Heart left ventricle (tissue), 16 donors: ENCODE measurements around the gene SULT1C4. TPM values are rescaled to one million over a fixed set of nuclear protein-coding genes. Genes with fewer than 3 reads are reported as not detected.

Source experiments
- ATAC-seq, 4 donors: fragments of 200-7000 bp; cut with Tn5 transposase; one replicate each; pipeline ENCODE4 v1.9.1; 2020 to 2022; ENCODE audit warnings: moderate library complexity in 4 of 4, mild to moderate bottlenecking in 3 of 4, moderate number of reproducible peaks in 1 of 4
- DNase-seq, 5 donors: peaks; one replicate each; pipeline ENCODE4 v3.0.0-alpha.2; 2020
- H3K27ac ChIP-seq, 12 donors: fragments of 200-600 bp; sonication (generic) in 4 of 12; one replicate each; pipeline versions ENCODE4 v1.5.0 to v1.8.0; 2016 to 2022; ENCODE audit warnings: mild to moderate bottlenecking in 2 of 12
- H3K27me3 ChIP-seq, 9 donors: fragments of 200-600 bp; sonication (generic) in 2 of 9; one replicate each; pipeline versions ENCODE4 v1.5.1 to v1.8.0; 2016 to 2022; ENCODE audit warnings: mild to moderate bottlenecking in 3 of 9
- H3K36me3 ChIP-seq, 9 donors: fragments of 200-600 bp; sonication (generic) in 2 of 9; one replicate each; pipeline versions ENCODE4 v1.5.0 to v1.8.0; 2018 to 2022; ENCODE audit warnings: mild to moderate bottlenecking in 2 of 9
- H3K4me1 ChIP-seq, 12 donors: fragments of 200-600 bp; sonication (generic) in 4 of 12; one replicate each; pipeline versions ENCODE4 v1.5.0 to v1.8.0; 2016 to 2022; ENCODE audit warnings: mild to moderate bottlenecking in 3 of 12
- H3K4me3 ChIP-seq, 12 donors: fragments of 200-600 bp; sonication (generic) in 4 of 12; one replicate each; pipeline versions ENCODE4 v1.5.0 to v1.8.0; 2017 to 2022; ENCODE audit warnings: mild to moderate bottlenecking in 9 of 12, moderate library complexity in 4 of 12
- H3K9me3 ChIP-seq, 12 donors: fragments of 200-600 bp; sonication (generic) in 4 of 12; one replicate each; pipeline versions ENCODE4 v1.5.0 to v1.8.0; 2016 to 2022; ENCODE audit warnings: mild to moderate bottlenecking in 1 of 12
- CTCF ChIP-seq, 12 donors: fragments of 200-600 bp; sonication (generic) in 4 of 12; IDR thresholded peaks; one replicate each; pipeline versions ENCODE4 v1.5.0 to v1.8.0; 2018 to 2022; ENCODE audit warnings: antibody characterized with exemption in 12 of 12, mild to moderate bottlenecking in 5 of 12
- POLR2A ChIP-seq, 2 donors: fragments of 450-650 bp; IDR thresholded peaks; one replicate each; pipeline ENCODE4 v1.6.1; 2017; ENCODE audit warnings: antibody characterized with exemption in 2 of 2, mild to moderate bottlenecking in 2 of 2, moderate library complexity in 2 of 2
- WGBS, 4 donors: extraction: QIAGEN DNeasy Blood & Tissue Kit in 2 of 4; methylation state at CpG; one replicate each; pipeline versions ENCODE4 v1.1.5 to v1.1.7; 2013 to 2018; 5-methylcytosine and 5-hydroxymethylcytosine counted together
- intact Hi-C, 10 donors: fragments of 100-400 bp; cut with DNase I; formaldehyde crosslinking; loops; one replicate each; pipeline versions ENCODE4 v1.11.1 to v1.14.2; 2022
- polyA plus RNA-seq, 2 donors: library from polyadenylated mRNA; stranded (reverse); fragments of 200-250 nt; gene quantifications; one replicate each; pipeline ENCODE4 v1.2.3, GENCODE V29; 2013
- total RNA-seq, 9 donors: library from RNA; depleted of rRNA in 2 of 9; stranded (reverse); fragments of >200 nt in 2 of 9; fragmentation: NEBNext Ultra II Directional in 3 of 9; extraction: Animal tissue kit (Norgen Biotek cat#: 25700) in 3 of 9; gene quantifications; one replicate each; pipeline versions ENCODE4 v1.1.0 to v1.2.4, GENCODE V29; 2016 to 2023
- donor health status: ischemic (EF 13 %, LVEDD 7.1; RV severe dilation, severe dysfunction).
- donor health status: healthy with polysubstance abuse.
- donor health status: DM: no; HTN: yes; CAD: no.
- donor health status: DM: no; HTN: no; CAD: no.
- donor health status: ischemic (EF 25% LVEDD 6.9; RV normal size, moderate dysfunction).
- donor health status: ischemic (EF 25% LVEDD 5.7; RV mildly dilated, moderate dysfunction).
- donor health status: healthy.
- donor health status: DM: yes; HTN: yes; CAD: no.
- donor health status: ischemic (EF 35%, LVEDD 5.7; RV mildly dilated, moderate dysfunction).
- donor health status: nonischemic (EF 11% LVEDD 7.7; RV severe dilation, severe dysfunction).
- donor health status: DM: yes; HTN: yes; CAD: no.
- donor health status: PGD.
- donor health status: ischemic (EF 29% LVEDD 5.4; RV normal size, mild dysfunction).
- donor health status: nonischemic (EF 23%, LVEDD 6.1; RV moderate dilation, normal function).

Gene SULT1C4
- total and polyA plus RNA-seq, 11 donors = 0.95 to 5.5 (median 3.9) TPM

GRCh38 chr2:108370080-108370479 lies 7.7 kb upstream of the SULT1C4 start:
- Histone ChIP-seq H3K4me3 (no peak overlapping the region), H3K27me3 (no peaks in the 10 kb centered on the region), H3K9me3 (peaks cover 0 to 5% (median 0%) of the 10 kb centered on the region in 12 donors), H3K4me1 (no peaks in the 10 kb centered on the region), H3K36me3 (no peaks in the 10 kb centered on the region), H3K27ac (no peak overlapping the region)
- DNase-seq (no peak), ATAC-seq (no peak)
- intact Hi-C loops = no loop called here
- TF ChIP-seq CTCF (IDR thresholded peaks at IDR 0.05) = no peak
- TF ChIP-seq POLR2A (IDR thresholded peaks at IDR 0.05) = no peak
- WGBS, 4 donors = 96 to 99% (median 98%) methylated on average over 2 of the region's 2 CpGs

GRCh38 chr2:108376774-108377173 lies 980 bp upstream of the SULT1C4 start:
- intact Hi-C loops = no loop called here
- peak overlapping the region; percentile 63 to 90 (median 78) for H3K27ac ChIP-seq
- no peak for DNase-seq
- ATAC-seq = no peak
- TF ChIP-seq POLR2A (IDR thresholded peaks at IDR 0.05) (no peak), CTCF (IDR thresholded peaks at IDR 0.05) (no peak)
- no peaks in the 10 kb centered on the region for H3K9me3 ChIP-seq
- peaks cover 0 to 19% (median 7%) of the 10 kb centered on the region in 12 donors for H3K4me1 ChIP-seq
- no peak overlapping the region for H3K4me3 ChIP-seq
- WGBS, 4 donors = 84 to 96% (median 90%) methylated on average over 4 of the region's 4 CpGs
- H3K27me3 ChIP-seq = no peaks in the 10 kb centered on the region
- peaks cover 0 to 8% (median 0%) of the 10 kb centered on the region in 9 donors for H3K36me3 ChIP-seq

GRCh38 chr2:108377401-108377800 lies 353 bp upstream of the SULT1C4 start:
- Histone ChIP-seq H3K9me3 (no peaks in the 10 kb centered on the region), H3K4me3 (peak overlapping the region; percentile 3 to 68 (median 54)), H3K27me3 (no peaks in the 10 kb centered on the region), H3K4me1 (peaks cover 0 to 19% (median 7%) of the 10 kb centered on the region in 12 donors), H3K27ac (peak overlapping the region; percentile 63 to 90 (median 78)), H3K36me3 (peaks cover 0 to 14% (median 0%) of the 10 kb centered on the region in 9 donors)
- 7 to 30% (median 12%) methylated on average over 1 of the region's 1 CpG for WGBS, 4 donors
- intact Hi-C loops = no loop called here
- ATAC-seq = peak in 3 of 4 donors; percentile 18 to 40 (median 29)
- TF ChIP-seq POLR2A (IDR thresholded peaks at IDR 0.05) = no peak
- no peak for TF ChIP-seq CTCF (IDR thresholded peaks at IDR 0.05)
- DNase-seq = no peak

- DNase-seq = no peak
- H3K27me3 ChIP-seq = no peaks in the 10 kb centered on the region
- peaks cover 0 to 19% (median 7%) of the 10 kb centered on the region in 12 donors for H3K4me1 ChIP-seq
- peak overlapping the region in 6 of 12 donors; percentile 41 to 90 (median 78) for H3K27ac ChIP-seq
- H3K9me3 ChIP-seq = no peaks in the 10 kb centered on the region
- no peak for TF ChIP-seq POLR2A (IDR thresholded peaks at IDR 0.05)
- no peak for TF ChIP-seq CTCF (IDR thresholded peaks at IDR 0.05)
- 36 to 46% (median 39%) methylated on average over 2 of the region's 2 CpGs for whole genome bisulfite sequencing, 4 donors
- intact Hi-C loops = no loop called here
- peak overlapping the region in 10 of 12 donors; percentile 44 to 68 (median 56) for H3K4me3 ChIP-seq
- H3K36me3 ChIP-seq = peaks cover 0 to 25% (median 0%) of the 10 kb centered on the region in 9 donors
- no peak for ATAC-seq
Observed at GRCh38 chr2:108378851-108379250, 1.1 kb downstream of the SULT1C4 start.
